A549 (cell line): ENCODE data around the gene SS18L1.

Experiments used
- CHD2 ChIP-seq: fragments of 150-350 bp; IDR thresholded peaks from 2 replicates; pipeline ENCODE4 v1.6.1; 2014; ENCODE audit warnings: low read length; ENCODE audit not compliant: partially characterized antibody
- CTCF ChIP-seq: fragments of >200 bp; sonication (Bioruptor Twin); formaldehyde crosslinking; IDR thresholded peaks from 3 replicates; pipeline ENCODE4 v1.5.1; 2016
- HDAC2 ChIP-seq: fragments of 200-600 bp; sonication (generic); IDR thresholded peaks from 2 replicates; pipeline ENCODE4 v1.6.1; 2016
- POLR2A ChIP-seq: IDR thresholded peaks from 2 replicates; pipeline ENCODE4 v1.6.1; 2012; ENCODE audit warnings: mild to moderate bottlenecking, low read length
- RAD21 ChIP-seq, 2 experiments: fragments of >200 bp in 1 of 2; sonication (Bioruptor Twin) in 1 of 2; formaldehyde crosslinking in 1 of 2; IDR thresholded peaks in 1 of 2; conservative IDR thresholded peaks in 1 of 2; 2 replicates in 1 of 2; 3 replicates in 1 of 2; pipeline ENCODE4 v1.6.1; 2012 to 2018; ENCODE audit warnings: inconsistent platforms in 1 of 2
- USF2 ChIP-seq: fragments of 450-650 bp; IDR thresholded peaks from 2 replicates; pipeline ENCODE4 v1.6.1; 2014; ENCODE audit warnings: antibody characterized with exemption
- ZFP36 ChIP-seq: fragments of 450-650 bp; IDR thresholded peaks from 2 replicates; pipeline ENCODE4 v1.6.1; 2014; ENCODE audit warnings: borderline replicate concordance; ENCODE audit not compliant: partially characterized antibody

DNA sequence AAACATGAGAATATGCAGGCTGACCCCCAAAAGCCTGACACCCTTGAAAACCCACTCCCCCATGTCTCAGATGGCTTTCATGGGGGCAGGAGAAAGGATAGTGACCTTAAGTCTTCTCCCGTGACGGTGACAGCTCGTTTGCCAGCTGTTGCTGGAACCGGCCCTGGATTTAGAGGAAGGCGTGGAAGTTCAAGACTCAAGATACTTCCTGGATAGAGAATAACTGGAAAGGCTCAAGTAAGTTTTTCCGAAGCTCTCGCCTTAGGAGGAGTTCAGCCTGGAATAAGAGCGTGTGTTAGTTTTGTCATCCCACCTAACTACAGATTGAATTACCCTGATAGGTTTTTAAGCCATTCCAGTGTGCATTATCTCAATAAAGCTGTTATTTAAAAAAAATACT, 27.7 kb downstream of the SS18L1 start:
- TF ChIP-seq RAD21 (conservative IDR thresholded peaks at IDR 0.05 in 1 of 2, IDR thresholded peaks at IDR 0.05 in 1 of 2) (no peak), POLR2A (no peak), HDAC2 (no peak), CHD2 (no peak), USF2 (no peak), CTCF (no peak), ZFP36 (no peak)
